Lung (tissue), 12 donors: ENCODE data around the gene TLCD4. TPM values are rescaled to one million over a fixed set of nuclear protein-coding genes. Genes with fewer than 3 reads are reported as not detected.

Experiments
- ATAC-seq: fragments of 200-7000 bp; cut with Tn5 transposase; one replicate; pipeline ENCODE4 v1.9.1; 2020; ENCODE audit warnings: moderate number of reproducible peaks; ENCODE audit not compliant: insufficient read depth, low FRiP score
- DNase-seq, 3 donors: peaks; one replicate each; pipeline ENCODE4 v3.0.0-alpha.2; 2013 to 2017
- H3K27ac ChIP-seq, 2 donors: one replicate each; pipeline ENCODE4 v1.5.1; 2013; ENCODE audit warnings: mild to moderate bottlenecking in 2 of 2, moderate library complexity in 2 of 2, control low read depth in 1 of 2, inconsistent platforms in 1 of 2, low read depth in 1 of 2, low read length in 1 of 2
- H3K27me3 ChIP-seq, 3 donors: one replicate each; pipeline ENCODE4 v1.5.1; 2013; ENCODE audit warnings: low read length in 2 of 3; ENCODE audit not compliant: control insufficient read depth in 3 of 3, insufficient read depth in 3 of 3
- H3K36me3 ChIP-seq, 4 donors: one replicate each; pipeline ENCODE4 v1.5.1; 2013; ENCODE audit warnings: low read length in 4 of 4, mild to moderate bottlenecking in 1 of 4, moderate library complexity in 1 of 4; ENCODE audit not compliant: control insufficient read depth in 4 of 4, insufficient read depth in 4 of 4
- H3K4me1 ChIP-seq, 5 donors: one replicate each; pipeline ENCODE4 v1.5.1; 2013; ENCODE audit warnings: low read length in 5 of 5, mild to moderate bottlenecking in 2 of 5, moderate library complexity in 1 of 5; ENCODE audit not compliant: control insufficient read depth in 5 of 5, insufficient read depth in 5 of 5
- H3K4me3 ChIP-seq: one replicate; pipeline ENCODE4 v1.5.1; 2013; ENCODE audit warnings: mild to moderate bottlenecking, control low read depth, moderate library complexity
- H3K9ac ChIP-seq, 2 donors: one replicate each; pipeline ENCODE4 v1.5.1; 2013; ENCODE audit warnings: low read length in 2 of 2, control low read depth in 1 of 2; ENCODE audit not compliant: insufficient read depth in 1 of 2
- H3K9me3 ChIP-seq, 4 donors: one replicate each; pipeline ENCODE4 v1.5.1; 2013; ENCODE audit warnings: low read length in 3 of 4, mild to moderate bottlenecking in 1 of 4, moderate library complexity in 1 of 4; ENCODE audit not compliant: control insufficient read depth in 4 of 4, insufficient read depth in 3 of 4
- CTCF ChIP-seq: IDR thresholded peaks from 2 replicates; pipeline ENCODE4 v1.5.1; 2012; ENCODE audit warnings: mild to moderate bottlenecking; ENCODE audit errors: control extremely low read depth, extremely low read depth
- WGBS, 2 donors: extraction: QIAGEN DNeasy Blood & Tissue Kit; methylation state at CpG; one replicate each; pipeline ENCODE4 v1.1.7; 2013; 5-methylcytosine and 5-hydroxymethylcytosine counted together
- polyA plus RNA-seq, 2 donors: library from polyadenylated mRNA; stranded (reverse); fragments of 200-250 nt; gene quantifications; one replicate each; pipeline ENCODE4 v1.2.1, GENCODE V29; 2013
- total RNA-seq, 2 donors: library from RNA; depleted of rRNA in 1 of 2; stranded (reverse); fragments of >200 nt in 1 of 2; gene quantifications; one replicate each; pipeline ENCODE4 v1.2.1, GENCODE V29; 2014 to 2021
- donor health status: control.
- donor health status: control.
- donor health status: Bipolar disorder and iron deficiency.
- donor health status: healthy.
- donor health status: DM: yes; HTN: yes; CAD: no.

Gene TLCD4
- total and polyA plus RNA-seq, 4 donors = 1.5 to 18.7 (median 7.7) TPM

GRCh38 chr1:95069710-95070093, 47.5 kb upstream of the TLCD4 start:
- Histone ChIP-seq H3K9ac (no peak overlapping the region), H3K4me1 (peaks cover 0 to 12% (median 2%) of the 10 kb centered on the region in 5 donors), H3K9me3 (no peaks in the 10 kb centered on the region), H3K4me3 (no peak overlapping the region), H3K27me3 (no peaks in the 10 kb centered on the region), H3K27ac (no peak overlapping the region), H3K36me3 (peaks cover 0 to 5% (median 2%) of the 10 kb centered on the region in 4 donors)
- TF ChIP-seq CTCF = no peak
- no peak for ATAC-seq
- 97 to 99% methylated on average over 5 of the region's 5 CpGs for WGBS, 2 donors
- DNase-seq = no peak

- Histone ChIP-seq H3K9me3 (no peaks in the 10 kb centered on the region), H3K4me3 (no peak overlapping the region), H3K27ac (no peak overlapping the region), H3K36me3 (no peaks in the 10 kb centered on the region), H3K27me3 (no peaks in the 10 kb centered on the region), H3K4me1 (peaks cover 0 to 12% (median 2%) of the 10 kb centered on the region in 5 donors), H3K9ac (peak overlapping the region; percentile 77 to 85)
- WGBS, 2 donors = 78 to 88% methylated on average over 2 of the region's 2 CpGs
- ATAC-seq (no peak), DNase-seq (no peak)
- TF ChIP-seq CTCF = no peak
These were observed 45.6 kb upstream of the TLCD4 start for GRCh38 chr1:95071539-95071938.

GRCh38 chr1:95072117-95072516, 45.0 kb upstream of the TLCD4 start:
- DNase-seq = peak in 1 of 3 donors; percentile 15
- no peaks in the 10 kb centered on the region for H3K36me3 ChIP-seq
- H3K4me1 ChIP-seq = peaks cover 0 to 12% (median 2%) of the 10 kb centered on the region in 5 donors
- H3K4me3 ChIP-seq = peak overlapping the region; percentile 37
- no peak for ATAC-seq
- no peaks in the 10 kb centered on the region for H3K27me3 ChIP-seq
- H3K9ac ChIP-seq = peak overlapping the region; percentile 77 to 85
- H3K9me3 ChIP-seq = no peaks in the 10 kb centered on the region
- WGBS, 2 donors = 12 to 16% methylated on average over 7 of the region's 7 CpGs
- H3K27ac ChIP-seq = peak overlapping the region in 1 of 2 donors; percentile 77
- TF ChIP-seq CTCF = no peak
